NCI-H774 (cell line): Measurements from ENCODE around the gene TCHHL1.
"Not testable (repeated sequence)": the region's sequence is repeated elsewhere in the genome, so short reads cannot be mapped to it uniquely, and the experiment has no call there.

Experiments
- DNase-seq: peaks from one replicate; lab custom pipeline; 2025; lab: John Stamatoyannopoulos, UW

TCHHL1 gene

GRCh38 chr1:152086760-152087159 is 2.1 kb downstream of the TCHHL1 start:
- no peak for DNase-seq

- no peak for DNase-seq
These were observed 4.0 kb downstream of the TCHHL1 start for GRCh38 chr1:152084853-152085252.

DNA sequence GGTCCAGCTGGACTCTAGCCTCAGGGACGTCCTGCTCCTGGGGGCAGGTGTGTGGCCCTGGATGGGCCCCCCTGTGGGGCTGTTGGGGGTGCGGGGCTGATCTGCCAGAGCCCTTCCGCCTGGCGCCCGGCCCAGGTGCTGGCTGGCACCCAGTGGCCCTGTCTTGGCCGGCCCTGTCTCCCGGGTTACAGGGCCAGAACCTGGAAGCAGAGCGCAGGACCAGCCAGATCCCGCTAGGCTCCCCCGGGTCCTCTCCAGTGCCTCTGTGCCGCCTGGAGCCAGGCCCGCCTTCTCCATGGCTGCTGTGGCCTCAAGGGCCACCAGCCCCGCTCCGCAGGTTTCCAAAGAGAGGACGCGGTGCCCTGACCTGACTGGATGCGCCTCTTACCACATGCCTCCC is 7.8 kb downstream of the TCHHL1 start:
- DNase-seq, result not testable (repeated sequence)

- not testable (repeated sequence) for DNase-seq
These were observed 8.4 kb downstream of the TCHHL1 start for GRCh38 chr1:152080494-152080893.

GRCh38 chr1:152078831-152079441 is 9.9 kb downstream of the TCHHL1 start:
- DNase-seq, result no peak

DNA sequence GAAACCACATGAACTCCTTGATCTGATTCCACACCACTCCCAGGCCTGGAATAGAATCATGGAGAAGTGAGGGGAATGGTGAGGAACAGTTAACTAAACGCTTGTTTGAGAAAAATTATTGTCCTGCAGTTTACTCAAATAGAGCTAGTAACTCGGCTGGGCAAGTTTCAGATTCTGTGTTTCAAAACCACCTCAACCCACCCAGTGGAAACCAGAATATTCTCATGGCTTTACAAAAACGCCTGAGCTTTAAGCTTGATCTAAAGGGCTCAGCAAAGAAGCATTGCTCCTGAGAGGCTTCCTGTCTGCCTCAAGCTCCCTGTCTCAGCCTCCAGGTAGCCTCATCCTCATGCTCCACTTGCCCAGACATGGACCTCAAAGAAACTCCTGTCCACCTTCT is 16.6 kb downstream of the TCHHL1 start:
- no peak for DNase-seq

DNA sequence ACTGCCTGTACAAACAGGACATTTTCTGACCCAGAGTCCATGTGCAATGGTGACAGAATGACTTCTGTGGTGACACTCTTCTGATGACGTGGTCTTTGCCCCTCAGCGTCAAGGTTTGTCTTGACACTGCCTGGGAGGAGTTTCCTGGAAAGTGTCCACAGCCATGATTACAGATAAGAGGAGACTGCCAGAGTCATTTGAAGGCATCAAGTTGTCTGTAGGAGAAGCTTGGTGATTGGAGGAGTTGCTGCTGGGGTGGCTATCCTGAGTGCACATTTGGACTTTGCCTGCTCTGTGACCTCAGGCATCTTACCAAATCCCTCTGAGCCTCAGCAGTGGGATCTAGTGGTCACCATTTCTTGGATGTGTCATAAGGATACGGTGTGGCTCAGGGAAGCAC is 17.7 kb downstream of the TCHHL1 start:
- DNase-seq, result no peak

DNA sequence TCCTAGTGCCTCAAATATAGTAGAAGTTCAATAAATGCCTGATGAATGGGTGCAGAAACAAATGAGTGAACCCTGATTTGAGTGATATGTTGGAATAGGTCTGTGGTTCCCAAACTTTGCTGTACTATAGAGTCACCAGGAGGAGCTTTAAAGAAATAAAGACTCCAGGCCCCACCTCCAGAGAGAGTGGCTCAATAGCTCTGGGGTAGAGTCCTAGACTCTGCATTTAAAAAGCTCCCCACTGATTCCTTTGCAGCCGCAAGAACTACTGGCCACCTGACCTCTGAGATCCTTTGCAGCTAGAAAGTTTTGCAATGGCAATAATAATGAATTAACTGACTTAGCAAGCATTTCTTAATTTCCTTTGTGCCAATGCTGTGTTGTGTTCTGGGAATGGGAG is 20.9 kb downstream of the TCHHL1 start:
- DNase-seq, result no peak

- no peak for DNase-seq
These were observed 21.7 kb downstream of the TCHHL1 start for GRCh38 chr1:152067150-152067549.

- no peak for DNase-seq
These were observed 26.9 kb downstream of the TCHHL1 start for GRCh38 chr1:152061952-152062351.

DNA sequence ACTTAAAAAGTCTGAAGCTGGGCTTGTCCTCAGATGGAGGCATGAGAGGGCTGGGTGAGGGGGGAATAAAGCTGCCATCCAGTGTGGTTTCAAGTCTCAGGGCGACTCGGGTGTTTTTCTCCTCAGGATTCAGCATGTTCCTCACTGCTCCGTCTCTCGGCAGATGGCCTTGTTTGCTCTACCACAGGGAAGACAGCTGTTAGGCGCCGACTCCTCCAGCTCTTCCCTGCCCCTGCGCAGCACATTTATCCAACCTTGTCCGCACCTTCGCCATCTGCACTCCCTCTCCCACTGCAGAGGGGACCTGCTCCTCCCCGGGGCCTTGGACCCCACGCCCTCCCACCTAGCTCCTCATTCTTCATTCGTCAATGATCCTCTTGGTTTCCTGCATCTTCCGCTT is 35.5 kb downstream of the TCHHL1 start:
- DNase-seq, result no peak

DNA sequence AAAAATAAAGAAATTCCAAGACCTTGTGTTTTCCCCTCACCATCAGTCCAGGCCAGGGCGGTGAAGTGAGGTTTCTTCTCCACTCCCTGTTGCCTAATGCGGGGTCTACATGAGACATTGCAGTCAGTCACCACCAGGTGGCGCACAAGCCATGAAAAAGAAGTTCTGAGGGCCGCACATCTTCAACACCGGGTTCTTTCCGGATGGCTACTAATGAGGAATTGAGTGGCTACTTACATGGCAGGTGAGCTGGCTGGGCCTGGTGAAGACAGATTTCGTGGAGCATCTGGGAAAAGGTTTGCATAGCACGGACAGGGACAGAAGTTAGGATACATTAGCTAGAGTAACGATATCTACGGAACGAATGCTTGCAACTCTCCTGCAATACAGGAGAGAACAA is 36.3 kb downstream of the TCHHL1 start:
- peak; percentile 72 for DNase-seq

- no peak for DNase-seq
These were observed 37.8 kb downstream of the TCHHL1 start for GRCh38 chr1:152050886-152051675.

DNA sequence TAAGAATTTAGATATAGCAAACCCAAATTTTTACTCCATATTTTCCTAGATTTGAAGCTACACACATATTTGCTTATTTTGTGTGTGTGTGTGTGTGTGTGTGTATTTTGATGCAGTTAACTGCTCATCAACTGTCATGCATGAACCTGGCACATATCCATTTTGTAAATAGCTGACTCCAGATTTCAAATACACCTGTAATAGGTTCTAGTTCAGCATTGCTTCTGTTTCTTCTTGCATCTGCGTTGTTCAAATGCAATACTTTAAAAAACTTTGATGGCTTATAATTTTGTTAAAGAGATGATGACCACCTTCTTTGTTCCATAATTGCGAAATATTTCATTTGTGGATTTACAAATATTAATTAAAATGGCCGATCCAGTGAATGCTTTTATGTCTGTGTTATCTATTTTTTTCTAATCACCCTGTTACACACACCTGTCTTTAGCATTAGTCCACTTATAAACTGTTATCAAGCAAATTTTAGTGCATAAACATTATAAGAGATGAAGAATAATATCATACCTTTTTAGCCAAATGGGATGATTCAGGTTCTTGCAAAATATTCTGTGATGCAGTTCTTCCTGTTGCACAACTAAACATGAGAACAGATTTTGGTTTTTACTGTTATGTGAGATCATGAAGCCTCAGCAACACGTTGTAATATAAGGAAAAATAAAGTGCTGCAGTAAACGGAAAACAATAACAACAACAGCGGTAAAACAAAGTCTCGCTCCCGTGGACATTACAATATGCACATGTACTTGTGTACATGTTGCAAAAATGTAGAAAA is 39.4 kb downstream of the TCHHL1 start:
- no peak for DNase-seq

DNA sequence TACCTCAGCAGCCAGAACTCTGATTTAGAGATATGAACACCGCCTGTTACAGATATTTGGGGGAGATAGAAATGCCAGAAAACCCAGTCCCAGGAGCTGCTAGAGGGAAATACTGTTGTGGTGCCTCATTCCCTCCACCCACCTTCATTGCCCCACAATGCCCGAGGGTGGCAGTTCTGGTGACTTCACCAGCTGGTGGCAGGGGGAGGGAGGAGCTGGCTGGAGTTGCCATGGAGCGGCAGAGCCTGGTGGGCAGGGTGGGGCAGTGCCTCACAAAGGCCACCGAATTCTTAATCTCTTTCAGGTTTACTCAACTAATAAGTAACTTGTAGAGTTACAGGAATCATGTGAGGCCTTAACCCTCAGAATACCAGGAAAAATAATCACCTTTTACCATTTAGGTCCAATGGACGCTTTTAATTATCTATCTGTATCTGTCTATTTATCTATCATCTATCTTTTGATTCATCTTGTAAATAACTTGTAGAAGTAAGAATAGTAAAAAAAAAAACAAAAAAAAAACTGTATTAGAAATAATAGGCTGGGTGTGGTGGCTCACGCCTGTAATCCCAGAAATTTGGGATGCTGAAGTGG is 40.4 kb downstream of the TCHHL1 start:
- peak; percentile 59 for DNase-seq

- DNase-seq, result peak; percentile 45
These were observed 41.0 kb downstream of the TCHHL1 start for GRCh38 chr1:152047730-152048415.

- no peak for DNase-seq
These were observed 41.5 kb downstream of the TCHHL1 start for GRCh38 chr1:152047413-152047729.

DNA sequence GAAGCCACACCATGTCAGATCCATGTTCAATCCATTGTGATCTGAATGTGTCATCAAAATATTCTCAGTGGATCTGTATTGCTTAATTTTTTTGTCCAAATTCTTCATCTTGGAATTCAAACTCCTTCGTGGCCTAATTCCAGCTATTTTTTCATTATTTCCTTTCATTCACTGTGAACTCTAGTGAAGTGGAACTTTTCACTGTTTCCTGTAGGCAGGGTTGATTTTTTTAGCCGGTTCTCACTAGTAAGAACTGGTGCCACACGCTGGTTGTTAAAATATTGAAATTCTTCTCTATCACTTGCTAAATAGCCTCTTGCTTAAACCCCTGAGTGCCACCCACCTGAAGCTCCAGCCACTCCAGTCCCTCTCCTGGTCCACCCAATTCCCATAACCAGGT is 44.5 kb downstream of the TCHHL1 start:
- no peak for DNase-seq

GRCh38 chr1:152043870-152044269 is 45.0 kb downstream of the TCHHL1 start:
- no peak for DNase-seq

GRCh38 chr1:152042030-152042429 is 46.8 kb downstream of the TCHHL1 start:
- DNase-seq, result no peak

DNA sequence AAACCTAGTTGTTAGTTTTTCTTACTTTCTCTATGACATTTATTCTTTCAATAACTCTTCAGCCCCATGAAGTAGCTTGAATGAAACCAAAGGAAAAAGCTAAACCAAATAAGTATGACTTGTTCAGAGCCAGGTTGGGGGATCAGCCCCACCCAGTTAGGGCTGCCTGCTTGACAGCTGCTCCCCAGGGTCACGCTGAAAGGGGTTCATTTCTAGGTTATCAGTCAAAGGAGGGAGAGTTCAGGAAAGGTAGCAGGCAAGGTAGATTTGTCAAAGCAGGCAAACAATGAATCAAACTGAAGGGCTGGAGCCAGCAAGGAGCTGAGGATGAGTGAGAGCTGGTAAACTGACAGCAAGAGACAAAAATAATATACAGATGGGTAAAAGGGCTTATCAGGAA is 49.0 kb downstream of the TCHHL1 start:
- no peak for DNase-seq

DNA sequence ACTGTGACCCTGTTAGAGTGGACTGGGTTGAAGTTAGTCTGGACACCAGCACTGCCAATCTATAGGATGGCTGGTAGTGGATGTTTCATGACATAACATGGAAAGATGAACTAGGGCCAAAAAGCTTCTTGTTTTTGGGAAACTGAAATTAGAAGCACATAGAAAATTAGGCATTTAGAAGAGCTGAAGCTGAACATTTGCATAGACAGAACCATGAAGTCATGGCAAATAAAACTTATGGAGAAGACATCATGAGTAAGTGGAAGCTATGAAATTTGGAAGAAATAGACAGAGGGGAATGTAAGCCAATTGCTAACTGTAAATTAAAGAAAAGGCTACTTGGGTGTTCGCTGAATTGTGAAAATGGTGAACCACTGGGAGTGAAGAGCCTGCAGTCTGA is 49.4 kb downstream of the TCHHL1 start:
- DNase-seq, result no peak
